C4-2B (cell line): ENCODE data around the gene TMOD1.

Experiments
- H3K27ac ChIP-seq: fragments of 450-650 bp; 2 replicates; pipeline ENCODE4 v1.5.1; 2017
- ZFX ChIP-seq: fragments of 450-650 bp; IDR thresholded peaks from 2 replicates; pipeline ENCODE4 v1.6.1; 2017
- TF ChIP-seq, protein P1 (sequence below): fragments of 450-650 bp; conservative IDR thresholded peaks from 2 replicates; pipeline ENCODE4 v1.5.1; 2017; ENCODE audit warnings: mild to moderate bottlenecking

TMOD1 gene

DNA sequence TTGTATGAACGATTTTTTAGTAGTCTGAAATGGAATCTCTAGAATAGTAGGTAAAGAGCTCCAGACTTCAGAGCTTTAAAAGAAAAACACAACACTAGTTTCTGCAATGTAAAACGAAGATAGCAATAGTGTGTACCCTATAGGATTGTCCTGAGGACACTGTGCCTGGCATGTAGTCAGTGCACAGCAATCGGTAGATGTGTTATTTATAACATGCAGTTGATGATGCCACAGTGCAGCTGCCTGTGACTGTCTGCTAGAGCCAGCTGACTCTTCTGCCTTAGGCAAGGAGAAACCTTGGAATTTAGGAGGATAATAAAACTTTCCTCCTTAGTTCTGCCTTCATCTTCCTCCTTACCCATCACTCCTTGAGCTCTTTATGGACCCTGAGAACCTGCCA, 27.7 kb upstream of the TMOD1 start:
- no peak for TF ChIP-seq ZFX
- TF ChIP-seq, protein P1, sequence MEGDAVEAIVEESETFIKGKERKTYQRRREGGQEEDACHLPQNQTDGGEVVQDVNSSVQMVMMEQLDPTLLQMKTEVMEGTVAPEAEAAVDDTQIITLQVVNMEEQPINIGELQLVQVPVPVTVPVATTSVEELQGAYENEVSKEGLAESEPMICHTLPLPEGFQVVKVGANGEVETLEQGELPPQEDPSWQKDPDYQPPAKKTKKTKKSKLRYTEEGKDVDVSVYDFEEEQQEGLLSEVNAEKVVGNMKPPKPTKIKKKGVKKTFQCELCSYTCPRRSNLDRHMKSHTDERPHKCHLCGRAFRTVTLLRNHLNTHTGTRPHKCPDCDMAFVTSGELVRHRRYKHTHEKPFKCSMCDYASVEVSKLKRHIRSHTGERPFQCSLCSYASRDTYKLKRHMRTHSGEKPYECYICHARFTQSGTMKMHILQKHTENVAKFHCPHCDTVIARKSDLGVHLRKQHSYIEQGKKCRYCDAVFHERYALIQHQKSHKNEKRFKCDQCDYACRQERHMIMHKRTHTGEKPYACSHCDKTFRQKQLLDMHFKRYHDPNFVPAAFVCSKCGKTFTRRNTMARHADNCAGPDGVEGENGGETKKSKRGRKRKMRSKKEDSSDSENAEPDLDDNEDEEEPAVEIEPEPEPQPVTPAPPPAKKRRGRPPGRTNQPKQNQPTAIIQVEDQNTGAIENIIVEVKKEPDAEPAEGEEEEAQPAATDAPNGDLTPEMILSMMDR, result no peak
- H3K27ac ChIP-seq, result no peak overlapping the region

DNA sequence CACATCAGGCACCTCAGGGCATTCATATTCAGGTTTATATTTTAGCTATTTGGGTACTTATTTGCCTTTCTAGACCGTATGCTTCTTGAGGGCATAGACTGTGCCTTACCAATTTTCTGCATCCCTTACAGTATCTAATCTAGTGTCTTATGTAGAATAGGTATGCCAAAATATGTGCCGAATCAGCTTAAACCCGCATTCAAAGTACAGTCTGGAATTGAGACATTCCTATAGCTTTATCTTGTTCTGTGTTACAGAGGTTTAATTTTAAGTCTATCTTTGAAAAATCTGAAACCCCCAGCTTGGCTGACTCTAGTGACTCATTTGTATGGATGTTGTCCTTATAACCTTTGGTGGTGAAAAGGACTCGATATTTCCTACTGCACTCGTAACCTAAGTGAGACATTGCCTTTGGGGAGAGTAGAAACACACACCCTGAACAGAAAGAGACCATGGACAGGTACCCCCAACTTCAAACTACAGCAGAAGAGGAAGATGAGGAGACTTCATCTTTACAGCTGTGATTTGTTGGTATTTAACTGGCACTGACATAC, 27.0 kb upstream of the TMOD1 start:
- TF ChIP-seq ZFX, result no peak
- TF ChIP-seq, protein P1, result no peak
- no peak overlapping the region for H3K27ac ChIP-seq

DNA sequence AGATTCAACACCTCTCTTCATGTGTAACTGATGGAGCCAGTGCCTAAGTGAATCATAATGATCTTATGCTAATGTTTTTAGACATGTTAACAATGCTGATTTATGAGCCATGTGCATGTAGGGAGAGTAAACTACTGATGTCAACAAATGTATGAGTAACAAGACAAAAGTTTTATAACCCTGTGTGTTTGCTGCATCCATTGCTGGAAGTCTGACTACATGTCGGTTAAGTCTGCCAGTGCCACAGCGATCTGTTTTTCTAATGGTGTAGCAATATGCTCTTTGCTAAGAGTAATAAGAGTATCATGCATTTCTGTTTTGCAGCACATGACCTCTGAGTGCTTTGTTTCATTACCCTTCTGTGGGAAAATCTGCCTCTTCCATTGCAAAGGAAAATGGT, 26.4 kb upstream of the TMOD1 start:
- TF ChIP-seq, protein P1, result no peak
- no peak for TF ChIP-seq ZFX
- H3K27ac ChIP-seq, result no peak overlapping the region

DNA sequence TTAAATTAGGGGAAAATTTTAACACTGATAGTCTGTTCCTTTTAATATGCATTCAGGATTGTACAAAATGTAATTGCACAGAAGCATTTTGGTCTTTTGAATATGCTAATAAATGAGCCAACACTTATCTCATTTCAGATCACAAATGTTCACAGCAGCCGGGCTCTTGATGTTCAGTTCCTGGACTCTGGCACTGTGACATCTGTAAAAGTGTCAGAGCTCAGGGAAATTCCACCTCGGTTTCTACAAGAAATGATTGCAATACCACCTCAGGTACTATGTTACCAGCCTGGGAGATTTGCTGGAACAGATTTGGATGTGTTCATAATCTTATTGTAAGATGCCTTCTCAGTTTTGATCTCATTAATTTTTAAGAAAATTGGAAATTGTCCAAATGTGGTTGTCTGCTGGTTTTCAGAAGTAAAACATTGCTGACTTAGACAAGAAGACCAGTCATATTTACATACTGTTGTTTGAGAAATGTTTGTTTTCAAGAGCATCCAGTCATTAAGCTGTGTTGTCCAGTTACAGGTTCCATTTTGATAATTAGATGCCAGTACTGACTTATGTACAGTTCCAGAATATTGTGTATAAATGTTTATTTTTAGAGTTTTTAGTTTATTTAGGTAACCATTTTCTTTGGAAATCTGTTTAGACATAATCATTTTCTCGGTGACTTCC, 23.0 kb upstream of the TMOD1 start:
- H3K27ac ChIP-seq, result no peak overlapping the region
- TF ChIP-seq, protein P1, result no peak
- no peak for TF ChIP-seq ZFX

DNA sequence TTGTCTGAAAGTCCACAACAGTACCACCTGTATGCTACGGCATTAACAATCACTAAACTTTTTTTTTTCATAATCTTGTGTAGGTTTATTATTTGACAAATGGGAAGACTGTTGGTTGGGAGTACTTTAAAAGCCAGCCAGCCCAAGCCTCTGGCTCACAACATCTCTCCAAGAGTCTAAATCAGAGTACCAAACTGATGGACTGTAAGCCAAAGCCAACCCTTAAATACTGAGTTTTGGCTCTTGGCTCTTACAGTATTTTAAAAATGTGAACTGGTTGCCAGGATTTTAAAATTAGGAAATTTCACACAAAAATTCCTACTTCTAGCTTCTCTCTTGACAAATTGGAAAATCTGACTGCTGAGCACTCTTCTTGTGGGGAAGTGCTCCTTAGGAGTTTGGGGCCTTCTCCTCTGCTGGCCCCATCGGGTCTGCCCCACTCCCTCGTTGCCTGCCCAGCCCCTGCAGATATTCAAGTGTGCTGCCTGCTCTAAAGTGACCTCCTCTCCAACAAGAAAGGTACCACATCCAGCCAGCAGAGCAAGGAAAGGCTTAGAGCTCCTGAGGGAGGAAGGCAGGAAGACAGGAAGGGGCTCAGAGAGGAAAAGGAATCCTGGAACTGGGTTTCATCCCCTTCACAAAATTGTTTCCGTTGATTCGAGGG, 21.8 kb upstream of the TMOD1 start:
- H3K27ac ChIP-seq, result no peak overlapping the region
- TF ChIP-seq ZFX, result no peak
- TF ChIP-seq, protein P1, result no peak

DNA sequence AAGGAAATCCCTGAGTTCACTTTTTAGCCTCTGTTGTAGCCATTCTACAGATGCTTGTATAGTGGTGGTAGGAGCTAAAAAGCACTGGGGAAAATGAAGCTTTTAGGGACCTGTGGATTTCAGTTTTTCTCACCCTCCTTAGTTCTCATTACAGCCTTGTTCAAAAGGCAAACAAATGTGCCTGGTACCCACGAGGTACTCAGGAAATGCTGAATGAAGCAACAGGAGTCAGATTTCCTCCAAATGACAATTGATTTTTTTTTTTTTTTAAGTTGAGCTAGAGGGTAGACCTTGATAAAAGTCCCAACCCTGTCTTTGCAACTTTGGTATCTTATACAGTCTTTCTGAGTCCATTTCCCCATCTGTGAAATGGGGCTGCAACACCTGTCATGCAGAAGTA, 21.3 kb upstream of the TMOD1 start:
- TF ChIP-seq, protein P1, result no peak
- TF ChIP-seq ZFX, result no peak
- H3K27ac ChIP-seq, result no peak overlapping the region

DNA sequence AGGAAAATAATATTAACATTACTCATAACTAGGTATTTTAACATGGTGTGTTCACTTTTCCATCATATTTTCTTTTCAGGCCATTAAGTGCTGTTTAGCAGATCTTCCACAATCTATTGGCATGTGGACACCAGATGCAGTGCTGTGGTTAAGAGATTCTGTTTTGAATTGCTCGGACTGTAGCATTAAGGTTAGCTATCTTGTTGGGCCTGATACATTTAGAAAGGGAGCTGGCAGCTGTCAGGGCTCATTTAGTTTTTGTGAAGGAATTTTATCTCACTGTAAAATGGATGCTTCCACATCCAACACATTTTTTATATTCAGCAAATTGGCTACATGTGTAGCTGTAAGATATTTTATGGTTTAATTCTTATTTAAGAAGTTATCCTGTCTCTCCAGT, 20.7 kb upstream of the TMOD1 start:
- TF ChIP-seq, protein P1, result no peak
- no peak for TF ChIP-seq ZFX
- no peak overlapping the region for H3K27ac ChIP-seq
